ENCODE data around the gene NFATC2.
A peak's percentile ranks its signal among the peaks of the same experiment; 100 is the strongest.

The NFATC2 gene

DNA sequence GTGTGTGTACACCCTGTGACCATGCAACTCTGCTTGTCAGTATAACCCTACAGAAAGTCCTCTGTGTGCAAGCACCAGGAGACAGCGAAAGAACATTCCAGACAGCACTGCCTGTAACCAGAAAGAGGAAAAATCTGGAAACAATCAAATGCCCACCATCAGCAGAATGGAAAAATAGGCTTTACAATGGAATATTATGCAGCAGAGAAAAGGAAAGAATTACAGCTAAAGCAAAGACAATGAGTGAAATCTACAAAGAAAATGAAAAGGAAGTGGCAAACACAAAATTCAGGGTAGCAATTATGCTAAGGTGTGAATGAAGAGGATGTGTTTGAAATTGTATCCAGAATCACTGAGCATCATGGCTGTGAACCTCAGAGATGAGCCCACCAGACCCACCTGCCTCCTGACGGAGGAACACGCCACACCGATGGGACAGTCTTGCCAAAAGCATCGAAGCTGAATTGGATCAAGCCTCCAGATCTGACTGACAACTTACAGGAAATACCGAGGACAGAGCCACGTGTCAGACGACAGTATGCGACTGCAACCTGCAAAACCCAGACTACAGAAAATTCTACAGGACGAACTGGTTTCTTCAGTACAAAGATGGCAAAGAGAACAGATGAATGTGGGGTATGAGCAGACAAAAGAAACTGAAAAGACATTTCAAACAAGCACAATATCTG, 133.2 kb downstream of the NFATC2 start:
- DNase-seq: no peak

DNA sequence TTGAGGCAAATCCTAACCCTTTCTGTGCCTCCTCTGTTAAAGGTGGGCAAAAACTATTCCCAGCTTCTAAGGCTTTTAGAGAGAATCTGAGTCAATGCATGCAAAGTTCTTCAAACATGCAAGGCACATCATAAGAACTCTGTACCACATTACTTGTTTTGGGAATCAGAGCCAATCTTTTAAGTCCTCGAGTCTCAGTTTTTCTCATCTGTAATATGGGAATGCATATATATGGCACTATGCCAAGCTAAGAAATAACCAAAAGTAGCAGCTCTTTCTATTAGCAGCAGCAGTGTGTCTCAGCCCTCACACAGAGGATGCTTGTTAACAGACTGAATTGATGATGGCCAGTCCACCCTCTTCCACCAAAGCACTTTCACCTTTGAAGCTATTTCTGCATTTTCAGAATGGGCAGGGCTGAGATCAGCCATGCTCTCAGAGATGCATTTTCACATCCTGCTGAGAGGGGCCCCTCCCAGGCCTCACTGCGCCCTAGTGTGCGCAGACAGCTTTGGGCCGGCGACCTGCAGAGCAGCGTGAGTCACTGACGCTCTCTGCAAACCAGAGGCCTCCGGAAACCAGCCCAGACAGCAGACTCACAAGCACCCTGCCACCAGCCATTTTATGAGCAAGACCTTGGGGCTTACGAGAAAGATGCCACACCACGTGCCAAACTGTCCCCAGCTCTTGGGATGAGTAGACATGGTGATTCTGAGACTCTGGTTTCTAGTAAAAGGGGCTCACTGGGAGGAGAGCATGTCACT, 138.0 kb downstream of the NFATC2 start:
- peak; percentile 18 for DNase-seq

DNA sequence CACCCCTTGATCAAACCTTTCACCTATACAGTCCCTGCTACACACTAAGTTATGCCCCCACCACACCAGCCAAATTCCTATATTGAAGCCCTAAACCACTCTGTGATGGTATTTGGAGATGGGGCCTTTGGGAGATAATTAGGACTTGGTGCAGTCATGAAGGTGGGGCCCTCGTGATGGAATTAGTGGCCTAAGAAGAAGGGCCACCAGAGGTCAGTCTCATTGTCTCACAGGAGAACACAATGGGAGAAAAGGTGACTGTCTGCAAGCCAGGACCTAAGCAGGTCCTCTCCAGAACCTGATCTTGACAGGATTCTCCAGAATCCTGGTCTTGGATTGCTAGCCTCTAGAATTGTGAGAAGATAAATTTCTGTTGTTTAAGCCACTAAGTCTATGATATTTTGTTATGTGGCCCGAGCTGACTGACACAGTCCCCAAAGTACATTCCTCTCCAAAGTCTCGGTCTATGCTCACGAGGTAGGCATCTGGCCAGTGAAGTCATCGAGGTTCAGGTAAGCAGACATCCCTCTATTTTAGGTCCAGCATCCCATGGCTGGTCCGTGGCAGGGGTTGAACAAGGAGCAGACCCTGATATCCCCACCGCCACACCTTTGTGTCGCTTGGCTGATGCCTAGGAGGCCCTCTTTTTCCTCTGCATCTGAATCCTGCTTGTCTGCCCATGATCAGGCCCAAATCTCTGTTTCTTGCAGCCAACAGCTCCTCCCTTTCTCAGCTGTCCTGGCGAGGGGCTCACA, 138.9 kb downstream of the NFATC2 start:
- no peak for DNase-seq

DNA sequence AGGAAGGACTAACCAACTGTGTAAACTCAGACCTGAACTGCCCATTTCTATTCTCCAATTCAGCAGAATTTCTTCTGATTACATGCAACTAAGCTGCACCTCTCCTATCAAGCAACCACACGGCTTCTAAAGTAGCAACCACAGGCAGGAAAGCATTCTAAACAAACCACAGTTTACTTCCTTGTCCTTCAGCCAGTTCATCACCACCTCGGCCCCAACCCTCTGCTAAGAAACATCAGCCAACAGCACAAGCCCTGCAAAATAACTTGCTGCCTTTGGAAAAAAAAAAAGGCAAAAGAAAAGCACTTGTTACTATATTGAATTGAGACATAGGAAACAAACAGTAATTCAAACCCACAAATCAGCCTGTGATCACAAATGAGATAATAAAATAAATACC, 140.3 kb downstream of the NFATC2 start:
- no peak for DNase-seq

DNA sequence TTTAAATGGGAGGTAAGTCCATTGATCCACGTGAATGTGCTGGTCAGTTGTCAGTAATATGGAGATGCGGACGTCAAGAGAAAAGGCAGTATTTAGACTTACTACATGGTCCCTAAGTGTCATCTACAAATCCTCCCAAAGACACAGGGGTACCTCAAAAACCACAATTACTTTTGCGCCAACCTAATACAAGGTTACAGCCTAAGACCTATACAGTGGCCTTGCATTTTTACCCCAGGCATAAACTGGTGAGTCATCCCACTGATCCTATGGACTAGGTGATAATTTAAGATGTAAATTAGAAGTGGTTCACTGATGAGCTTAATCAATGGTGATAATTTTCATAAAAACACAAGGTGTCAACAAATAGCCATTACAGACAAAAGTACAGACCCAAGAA, 141.0 kb downstream of the NFATC2 start:
- DNase-seq: no peak

DNA sequence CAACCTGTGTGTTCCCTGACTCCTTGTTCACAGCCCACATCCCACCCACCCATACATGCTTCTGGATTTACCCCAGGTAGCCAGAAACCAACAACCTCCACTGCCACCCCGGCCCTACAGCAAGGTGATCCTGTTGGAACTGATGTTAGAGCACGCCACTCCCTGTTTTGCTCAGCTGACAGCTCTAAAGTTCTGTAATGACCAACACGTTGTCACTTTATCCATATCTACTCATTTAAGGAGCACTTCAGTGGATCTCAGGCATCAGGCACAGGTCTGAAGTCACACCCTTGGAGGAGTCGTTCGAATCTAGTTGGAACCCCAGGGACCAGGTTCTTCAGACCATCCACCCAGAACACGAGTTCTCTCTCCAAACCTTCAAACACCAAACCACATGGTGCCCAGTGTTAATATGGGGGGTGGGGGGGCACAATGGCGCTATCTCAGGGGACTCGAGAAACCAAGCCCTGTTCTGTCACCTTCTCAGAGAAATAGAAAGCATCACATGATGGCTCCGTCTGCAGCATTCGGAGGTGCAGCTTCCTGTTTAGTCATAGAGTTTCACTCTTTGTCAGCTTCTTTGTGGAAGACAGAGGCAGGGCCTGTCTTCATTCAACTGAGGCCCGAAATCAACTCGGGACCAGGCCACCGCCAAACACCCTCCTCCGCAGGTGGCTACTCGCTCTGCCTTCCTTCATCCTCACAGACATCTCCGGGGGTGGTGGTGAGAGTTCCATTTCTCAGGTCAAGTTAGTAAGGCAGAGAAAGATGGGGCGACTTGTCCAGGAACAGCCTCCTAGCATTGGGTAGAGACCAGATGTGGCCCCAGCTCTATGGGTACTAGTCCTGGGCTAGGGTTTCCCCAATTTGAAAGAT, 142.2 kb downstream of the NFATC2 start:
- DNase-seq: peak; percentile 63

DNA sequence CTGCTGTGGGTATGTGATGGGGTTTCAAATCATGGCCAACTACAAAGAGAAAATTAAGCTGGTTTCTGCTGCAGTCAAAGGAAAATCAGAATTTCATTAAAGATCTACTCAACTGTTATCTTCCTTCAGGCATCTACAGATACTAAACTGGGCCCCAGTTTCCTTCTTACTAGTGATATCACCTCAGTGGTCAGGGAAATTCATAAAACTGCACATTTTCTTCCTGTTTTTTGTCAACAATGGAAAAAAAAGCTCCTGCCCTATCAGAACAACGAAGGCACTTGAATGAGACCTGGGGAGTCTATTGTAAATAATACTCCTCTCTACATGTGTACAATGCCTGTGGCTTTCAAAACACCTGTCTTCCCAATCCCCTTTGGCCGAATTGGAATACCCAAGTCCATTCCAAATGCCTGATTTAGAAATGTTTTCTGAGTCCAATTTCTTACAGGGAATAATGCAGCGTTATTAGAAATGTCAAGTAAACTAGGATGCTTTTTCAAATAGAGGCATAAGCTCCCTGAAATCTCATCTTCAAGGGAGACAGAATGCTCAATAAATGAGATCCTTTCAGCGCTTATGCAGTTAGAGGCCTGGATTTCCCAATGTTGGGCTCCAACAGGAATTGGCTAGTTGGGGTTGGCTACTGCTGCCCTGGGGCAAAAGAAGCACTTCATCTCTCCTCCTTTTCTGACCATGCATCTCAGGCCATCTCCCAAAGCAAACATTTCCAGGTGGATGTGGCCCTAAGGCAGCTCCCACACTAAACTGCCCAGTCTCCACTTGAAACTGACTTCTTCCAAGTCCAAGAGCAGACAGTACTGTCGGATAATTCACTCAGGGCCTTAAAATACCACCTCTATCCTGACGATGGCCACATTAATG, 143.3 kb downstream of the NFATC2 start:
- DNase-seq: no peak

DNA sequence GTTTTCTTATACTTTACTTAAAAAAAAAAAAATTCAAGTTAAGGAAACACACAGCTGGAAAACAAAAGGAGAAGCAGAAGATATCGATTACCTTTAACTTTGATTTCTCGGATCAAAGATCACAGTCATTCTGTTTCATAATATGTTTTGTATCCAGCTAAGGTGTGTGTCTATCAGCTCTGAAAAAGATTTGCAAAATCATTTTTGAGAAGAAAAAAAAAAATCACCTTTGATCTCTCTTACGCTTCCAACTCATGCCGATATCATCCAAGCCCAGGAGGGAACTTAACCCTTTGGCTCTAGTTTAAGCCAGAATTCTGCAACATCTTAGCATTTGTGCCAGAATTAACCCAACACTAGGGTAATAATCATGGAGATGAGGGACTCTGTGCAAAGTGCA, 144.0 kb downstream of the NFATC2 start:
- no peak for DNase-seq

DNA sequence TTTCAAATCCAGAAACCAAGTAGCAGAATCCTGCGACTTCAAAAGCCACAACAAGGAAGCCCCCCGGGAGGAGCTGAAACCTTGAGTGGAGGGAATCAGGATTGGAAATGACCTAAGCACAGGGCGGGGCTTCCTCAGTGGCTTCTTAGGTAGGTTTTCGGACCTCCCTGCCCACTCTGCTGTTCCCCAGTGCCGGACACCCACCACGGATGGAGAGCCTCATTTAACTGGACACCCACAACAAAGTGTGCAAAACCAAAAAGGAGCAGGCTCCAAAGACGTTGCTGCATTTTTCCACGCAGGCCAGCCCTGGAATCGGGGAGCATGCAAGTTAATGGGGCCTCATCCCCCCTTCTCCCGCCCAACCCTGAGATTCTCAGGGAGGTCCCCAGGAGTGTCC, 144.4 kb downstream of the NFATC2 start:
- DNase-seq: no peak

DNA sequence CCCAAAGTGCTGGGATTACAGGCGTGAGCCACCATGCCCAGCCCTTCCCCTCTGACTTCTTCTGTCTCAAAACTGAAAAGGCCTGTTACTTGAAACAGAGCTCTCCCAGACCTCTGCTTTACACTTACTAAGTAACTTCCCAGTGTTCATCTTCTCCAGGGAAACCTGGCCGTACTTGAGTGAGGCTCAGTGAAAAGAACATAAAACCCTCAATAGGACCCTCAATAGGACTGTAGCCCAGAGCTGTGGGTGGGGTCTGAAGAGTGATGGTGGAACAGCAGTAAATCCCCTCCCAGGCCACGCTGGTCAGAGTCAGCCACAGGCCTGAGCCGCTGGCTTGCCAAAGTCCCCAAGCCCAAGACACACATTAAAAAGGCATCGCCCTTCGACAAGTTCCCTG, 145.4 kb downstream of the NFATC2 start:
- DNase-seq: no peak

DNA sequence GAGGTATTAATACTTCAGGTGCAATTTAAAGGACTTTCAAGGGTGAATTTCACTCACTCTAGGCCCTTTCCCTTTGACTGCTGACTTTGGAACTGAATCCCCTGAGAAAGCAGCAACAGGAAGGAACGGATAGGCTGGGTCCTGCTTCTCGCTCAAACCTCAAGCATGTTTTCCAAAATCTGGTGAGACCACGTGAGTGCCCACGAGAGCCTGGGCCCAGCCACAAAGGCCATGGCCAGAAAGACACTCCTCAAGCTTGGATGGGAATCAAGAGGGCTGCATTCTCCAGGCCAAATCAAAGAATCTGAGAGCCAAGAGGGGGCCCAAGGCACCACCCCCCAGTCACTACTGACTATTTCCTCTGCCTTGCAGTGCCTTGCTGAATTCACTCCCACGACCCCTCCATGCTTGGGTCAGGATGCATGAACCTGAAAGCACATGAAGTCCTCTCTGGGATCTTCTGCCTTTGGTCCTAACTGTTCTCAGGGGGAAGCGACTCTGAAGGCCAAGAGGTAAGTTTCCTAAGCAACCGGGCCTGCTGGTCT, 146.1 kb downstream of the NFATC2 start:
- DNase-seq: no peak

DNA sequence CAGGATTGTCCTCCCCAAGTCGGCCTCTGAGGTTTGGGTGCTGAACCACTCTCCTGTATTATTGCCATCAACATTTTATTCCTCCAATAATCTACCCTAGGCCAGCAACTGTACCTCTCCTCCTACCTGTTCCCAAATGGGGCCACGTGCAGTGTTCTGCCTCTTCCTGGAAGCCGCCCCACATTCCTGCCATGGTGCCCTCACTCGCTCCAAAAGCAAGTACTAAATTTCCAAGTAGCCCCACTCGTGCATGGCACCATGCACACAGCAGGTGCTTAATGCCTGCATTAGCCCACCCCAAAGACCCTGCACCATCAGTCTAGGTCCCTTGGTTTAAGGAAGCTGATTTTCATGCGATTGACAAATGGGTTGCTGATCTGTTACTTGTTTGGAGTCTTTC, 147.8 kb downstream of the NFATC2 start:
- DNase-seq: no peak

DNA sequence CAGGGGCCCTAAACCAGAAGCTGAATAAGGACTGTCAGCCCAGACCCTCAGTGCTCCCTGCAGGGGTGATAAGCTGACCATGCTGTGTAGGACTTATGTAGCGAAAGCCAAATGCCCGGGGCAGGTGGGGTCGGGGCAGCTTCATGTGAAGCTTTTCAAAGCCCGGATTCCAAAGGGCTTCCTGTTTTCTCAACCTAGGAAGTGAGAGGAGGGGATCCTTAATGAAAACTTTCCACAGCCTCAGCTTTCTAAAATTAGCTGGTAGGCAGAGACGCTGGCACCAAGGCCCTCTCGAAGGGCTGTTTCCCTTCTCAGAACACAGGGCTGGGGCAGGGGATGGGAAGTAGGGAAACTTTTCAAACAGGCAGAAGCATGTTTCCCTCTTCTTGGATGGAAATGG, 148.9 kb downstream of the NFATC2 start:
- no peak for DNase-seq

DNA sequence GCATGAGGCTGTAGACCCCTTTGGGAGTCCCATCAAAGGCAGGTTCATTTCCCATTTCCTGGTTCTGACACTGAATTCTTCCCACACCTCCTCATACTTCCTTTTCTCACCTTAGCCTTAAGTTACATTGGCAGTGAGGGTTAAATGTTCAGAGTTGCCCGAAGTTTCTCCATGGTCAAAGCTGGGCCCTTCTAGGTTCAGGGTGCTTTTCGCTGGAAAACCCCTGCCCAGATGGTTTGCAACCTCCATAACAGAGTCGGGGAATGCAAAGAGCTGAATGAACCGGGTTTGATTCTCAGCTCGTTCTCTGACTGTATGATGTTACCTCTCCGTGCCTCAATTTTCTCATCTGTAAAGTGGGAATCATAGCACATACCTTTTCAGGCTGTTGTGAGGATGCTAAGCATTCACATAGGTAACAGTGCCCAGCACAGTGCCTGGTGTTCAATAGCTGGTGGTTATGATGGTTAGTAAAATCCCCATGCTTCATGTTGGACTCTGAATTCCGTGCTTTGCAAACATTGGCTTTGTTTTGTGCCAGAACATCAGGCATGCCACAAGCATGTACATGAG, 149.8 kb downstream of the NFATC2 start:
- DNase-seq: no peak

DNA sequence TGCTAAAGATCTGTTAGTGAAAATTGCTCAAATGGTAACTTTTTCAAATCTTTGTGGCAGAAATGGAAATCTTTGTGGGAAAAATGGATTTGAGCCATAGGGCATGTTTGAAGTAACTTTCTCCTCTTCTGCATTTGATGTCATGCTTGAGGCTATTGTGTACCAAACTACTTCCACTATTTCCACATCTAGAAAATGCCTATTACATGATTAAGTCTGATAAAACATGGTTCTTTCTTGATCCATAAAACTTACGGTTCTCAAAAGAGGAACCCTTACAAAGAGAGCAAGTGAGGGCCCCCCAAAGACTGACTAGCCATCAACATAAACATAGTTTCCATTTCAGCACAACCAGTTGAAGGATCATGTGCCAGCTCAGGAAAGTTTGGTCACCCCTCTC, 150.6 kb downstream of the NFATC2 start:
- DNase-seq: peak; percentile 52

DNA sequence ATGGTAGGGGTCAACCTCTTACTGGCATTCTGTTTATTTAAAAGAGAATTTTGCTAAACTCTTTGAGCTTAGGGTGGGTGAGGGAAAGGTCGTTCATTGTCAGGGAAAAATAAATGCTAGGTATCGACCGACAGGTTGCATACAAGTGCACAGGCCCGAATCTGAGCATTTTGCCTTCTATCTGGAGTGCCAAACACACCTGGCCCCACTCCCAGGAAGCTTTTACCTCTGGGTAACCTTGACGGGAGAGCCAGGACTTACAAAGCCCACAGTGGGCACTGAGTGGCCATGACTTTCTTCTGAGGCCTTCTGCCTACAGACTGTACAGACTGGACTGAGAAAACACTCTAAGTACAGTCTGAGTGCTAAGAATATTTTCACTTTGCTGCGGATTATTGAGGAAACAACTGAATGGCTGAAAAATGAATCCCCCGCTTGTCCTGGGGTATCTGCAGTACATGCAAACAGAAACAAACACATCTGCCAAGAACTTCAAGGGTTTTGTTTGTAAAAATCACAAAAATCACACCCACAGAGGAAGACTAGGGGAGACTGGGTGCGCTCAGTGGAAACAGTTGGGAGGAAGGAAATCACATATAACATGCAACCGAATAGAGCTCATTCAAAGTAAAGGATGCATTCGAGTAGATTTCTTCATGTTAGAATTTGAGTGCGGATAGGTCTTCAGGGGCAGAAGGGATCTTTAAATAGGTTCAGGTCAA, 152.8 kb downstream of the NFATC2 start:
- no peak for DNase-seq

DNA sequence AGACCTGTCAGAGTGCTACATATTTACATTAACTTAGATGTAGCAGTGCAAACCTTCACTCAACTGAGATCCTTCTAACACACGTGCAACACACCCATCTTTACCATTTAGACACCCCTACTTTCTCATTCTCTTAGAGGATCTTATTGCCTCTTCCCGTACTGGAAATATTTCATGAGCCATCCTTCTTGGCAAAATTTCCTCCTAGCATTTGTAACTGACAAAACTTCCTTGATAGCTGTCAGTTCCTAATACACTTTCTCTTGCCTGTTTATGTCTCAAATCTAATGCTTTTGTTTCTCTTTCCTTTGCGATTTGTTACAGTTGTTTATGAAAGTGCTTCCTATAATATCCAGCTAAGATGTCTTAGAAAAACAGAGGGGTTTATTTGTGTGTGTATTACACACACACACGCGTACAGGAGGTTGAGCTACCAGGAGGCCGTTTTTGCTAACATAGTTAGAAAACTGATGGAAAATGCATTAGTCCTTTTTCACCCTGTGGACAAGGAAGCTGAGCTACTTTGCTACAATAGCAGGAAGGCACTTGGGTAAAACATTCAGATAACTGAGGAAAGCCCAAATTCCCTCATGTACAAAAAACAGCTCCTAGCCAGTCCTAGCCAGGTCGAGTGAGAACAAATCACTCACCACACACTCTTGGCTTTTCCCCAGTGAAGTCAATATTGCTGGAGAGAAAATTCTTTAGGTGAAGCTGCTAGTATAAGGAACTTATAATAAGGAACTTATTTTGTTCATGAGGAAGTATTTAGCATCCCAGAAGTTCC, 153.6 kb downstream of the NFATC2 start:
- DNase-seq: no peak

DNA sequence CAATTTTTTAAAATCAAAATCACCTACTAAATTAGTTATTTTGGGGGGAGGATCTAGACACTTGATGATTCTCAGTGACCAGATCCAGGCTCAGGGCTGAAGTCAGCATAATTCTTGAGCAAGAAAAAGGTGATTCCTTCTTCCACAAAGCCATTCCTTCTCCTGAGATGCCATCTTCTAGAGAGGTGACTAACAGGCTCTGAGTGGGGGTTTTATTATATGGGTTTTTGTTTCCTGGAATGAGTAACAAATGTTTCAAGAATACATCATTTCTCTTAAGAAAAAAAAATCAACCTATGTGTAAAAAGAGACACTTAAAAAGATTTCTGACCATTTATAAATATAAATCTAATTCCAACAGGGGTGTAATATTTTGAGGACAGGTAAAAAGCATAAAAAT, 154.3 kb downstream of the NFATC2 start:
- no peak for DNase-seq

DNA sequence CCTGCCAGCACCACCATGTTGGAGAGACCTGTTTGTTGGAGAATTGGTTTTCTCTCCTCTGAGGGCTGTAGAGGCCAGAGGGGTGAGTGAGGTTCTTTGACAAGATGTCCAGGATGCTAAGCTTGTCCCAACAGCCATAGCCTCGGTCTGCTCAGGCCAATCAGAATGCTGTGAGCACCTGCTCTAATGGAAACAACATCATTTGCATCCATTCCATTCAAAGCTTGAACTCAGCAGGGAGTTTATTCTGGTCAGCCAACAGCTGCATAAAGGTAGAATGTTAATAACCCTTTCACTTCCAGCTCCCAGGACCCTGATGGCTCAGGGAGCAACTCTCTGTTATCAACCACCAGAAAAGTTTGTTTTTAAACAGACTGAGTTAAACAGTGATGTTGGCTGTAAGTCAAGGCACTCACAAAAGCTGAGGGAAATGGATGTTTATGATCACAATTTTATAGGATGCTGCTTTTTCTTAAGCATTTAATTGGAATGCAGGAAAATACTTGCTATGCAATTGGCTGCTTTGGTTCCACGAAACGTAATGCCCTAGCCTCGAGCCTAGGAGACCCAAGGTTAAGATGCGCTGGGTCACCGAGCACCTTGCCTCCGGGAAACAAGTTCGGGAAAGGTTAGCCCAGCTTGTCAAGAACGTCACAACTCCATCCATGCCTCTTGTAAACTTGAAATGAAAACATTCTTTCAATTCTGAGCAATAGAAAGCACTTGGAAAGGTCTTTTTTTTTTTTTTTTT, 155.2 kb downstream of the NFATC2 start:
- DNase-seq: no peak
